Measurements from ENCODE around the gene KHK.

DNA sequence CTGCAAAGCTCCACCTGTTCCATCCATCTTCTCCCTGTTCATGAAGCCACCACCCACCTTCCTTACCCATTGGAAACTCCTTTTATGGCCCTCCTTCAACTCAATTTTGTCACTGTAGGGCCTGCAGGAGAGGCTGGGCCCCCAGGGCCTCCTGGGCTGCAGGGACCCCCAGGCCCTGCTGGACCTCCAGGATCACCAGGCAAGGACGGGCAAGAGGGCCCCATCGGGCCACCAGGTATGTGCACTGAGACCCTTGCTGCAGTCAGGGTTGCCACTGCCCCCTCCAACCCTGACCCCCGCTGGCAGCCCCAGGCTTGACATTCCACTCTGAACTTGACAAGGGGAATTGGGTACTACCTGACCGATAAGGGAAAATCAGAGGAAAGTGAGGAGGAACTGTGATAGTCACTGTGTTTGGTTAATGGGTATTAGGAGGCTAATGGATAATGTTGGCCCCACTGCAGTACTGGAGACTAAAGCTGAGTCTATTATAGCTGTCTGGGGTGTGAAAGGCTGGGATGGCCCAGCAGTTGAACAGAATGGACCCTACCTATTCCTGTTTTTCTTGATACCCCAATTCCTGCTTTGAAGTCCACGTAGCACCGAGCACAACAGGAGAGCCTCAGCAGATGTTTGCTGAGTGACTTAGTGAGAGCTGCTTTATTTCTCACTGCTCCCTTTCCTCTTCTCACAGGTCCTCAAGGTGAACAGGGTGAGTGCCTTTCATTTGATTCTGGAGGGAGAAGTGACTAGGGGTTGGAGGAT lies 2.1 kb upstream of the KHK start:
- TF ChIP-seq, protein P1, sequence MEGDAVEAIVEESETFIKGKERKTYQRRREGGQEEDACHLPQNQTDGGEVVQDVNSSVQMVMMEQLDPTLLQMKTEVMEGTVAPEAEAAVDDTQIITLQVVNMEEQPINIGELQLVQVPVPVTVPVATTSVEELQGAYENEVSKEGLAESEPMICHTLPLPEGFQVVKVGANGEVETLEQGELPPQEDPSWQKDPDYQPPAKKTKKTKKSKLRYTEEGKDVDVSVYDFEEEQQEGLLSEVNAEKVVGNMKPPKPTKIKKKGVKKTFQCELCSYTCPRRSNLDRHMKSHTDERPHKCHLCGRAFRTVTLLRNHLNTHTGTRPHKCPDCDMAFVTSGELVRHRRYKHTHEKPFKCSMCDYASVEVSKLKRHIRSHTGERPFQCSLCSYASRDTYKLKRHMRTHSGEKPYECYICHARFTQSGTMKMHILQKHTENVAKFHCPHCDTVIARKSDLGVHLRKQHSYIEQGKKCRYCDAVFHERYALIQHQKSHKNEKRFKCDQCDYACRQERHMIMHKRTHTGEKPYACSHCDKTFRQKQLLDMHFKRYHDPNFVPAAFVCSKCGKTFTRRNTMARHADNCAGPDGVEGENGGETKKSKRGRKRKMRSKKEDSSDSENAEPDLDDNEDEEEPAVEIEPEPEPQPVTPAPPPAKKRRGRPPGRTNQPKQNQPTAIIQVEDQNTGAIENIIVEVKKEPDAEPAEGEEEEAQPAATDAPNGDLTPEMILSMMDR (IDR thresholded peaks at IDR 0.05; ENCODE audit: low read depth, low read length): no peak
- TF ChIP-seq EZH2phosphoT487 (IDR thresholded peaks at IDR 0.05; ENCODE audit: low read depth): no peak
